ENCODE results near the gene CDC25A.
"Not testable (repeated sequence)": the region's sequence is repeated elsewhere in the genome, so short reads cannot be mapped to it uniquely, and the experiment has no call there.

Gene CDC25A

GRCh38 chr3:48140936-48141603 lies 47.1 kb downstream of the CDC25A start:
- DNase-seq (ENCODE audit: low spot score), result no peak

DNA sequence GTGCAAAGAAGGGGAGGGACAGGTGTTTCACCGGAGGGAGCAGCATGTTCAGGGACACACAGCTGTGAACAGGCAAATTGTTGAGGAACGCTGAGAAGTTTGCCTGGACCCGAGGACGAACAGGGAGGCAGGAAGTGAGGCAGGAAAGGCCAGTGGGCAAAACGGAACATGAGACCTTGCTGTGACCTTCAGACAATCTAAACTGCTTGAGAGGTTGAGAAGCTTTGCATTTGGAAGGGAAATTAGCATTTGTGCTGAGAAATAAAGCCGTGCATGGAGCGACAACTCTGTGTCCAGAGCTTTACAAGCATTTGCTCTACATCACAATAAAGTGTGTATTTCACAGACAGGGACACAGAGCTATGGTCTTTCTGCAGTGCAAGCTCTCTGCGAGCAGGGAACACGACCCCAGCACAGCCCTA lies 47.9 kb downstream of the CDC25A start:
- no peak for DNase-seq (ENCODE audit: low spot score)

GRCh38 chr3:48137425-48137999 lies 50.7 kb downstream of the CDC25A start:
- no peak for DNase-seq (ENCODE audit: low spot score)

- no peak for DNase-seq (ENCODE audit: low spot score)
Observed at GRCh38 chr3:48135552-48136495, 52.4 kb downstream of the CDC25A start.

- no peak for DNase-seq (ENCODE audit: low spot score)
Observed at GRCh38 chr3:48130321-48130904, 57.8 kb downstream of the CDC25A start.

- DNase-seq (ENCODE audit: low spot score), result no peak
Observed at GRCh38 chr3:48129921-48130320, 58.3 kb downstream of the CDC25A start.

GRCh38 chr3:48128774-48129173 lies 59.4 kb downstream of the CDC25A start:
- no peak for DNase-seq (ENCODE audit: low spot score)

DNA sequence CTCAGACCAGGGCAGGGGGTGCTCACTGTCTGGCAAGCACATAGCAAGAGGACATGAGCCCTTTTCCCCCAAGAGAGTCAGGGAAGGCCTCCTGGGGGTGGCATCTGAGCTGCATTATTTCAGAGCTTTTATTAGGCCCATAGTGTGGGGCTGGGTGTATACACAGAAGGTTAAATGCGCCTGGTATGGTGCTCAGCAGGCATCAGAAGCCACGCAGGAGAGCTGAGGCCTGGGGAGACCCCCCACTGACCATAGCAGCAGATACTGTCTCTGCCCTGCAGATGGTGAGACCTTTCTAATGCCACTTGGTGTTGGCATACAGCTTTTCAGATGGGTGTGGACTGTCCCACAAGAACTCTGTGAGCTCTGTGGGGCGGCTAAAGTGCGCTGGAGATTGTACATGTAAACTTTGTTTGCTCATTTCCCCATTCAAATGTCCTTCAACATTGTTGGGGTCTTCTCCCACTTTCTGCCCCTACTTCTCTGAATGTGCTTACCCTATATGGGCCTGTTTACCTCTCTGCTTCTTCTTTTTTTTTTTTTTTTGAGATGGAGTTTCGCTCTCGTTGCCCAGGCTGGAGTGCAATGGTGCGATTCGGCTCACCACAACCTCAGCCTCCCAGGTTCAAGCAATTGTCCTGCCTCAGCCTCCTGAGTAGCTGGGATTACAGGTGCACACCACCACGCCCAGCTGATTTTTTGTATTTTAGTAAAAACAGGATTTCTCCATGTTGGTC lies 62.2 kb downstream of the CDC25A start:
- DNase-seq (ENCODE audit: low spot score), result no peak

GRCh38 chr3:48125013-48125705 lies 63.1 kb downstream of the CDC25A start:
- no peak for DNase-seq (ENCODE audit: low spot score)

GRCh38 chr3:48123346-48123745 lies 64.9 kb downstream of the CDC25A start:
- DNase-seq (ENCODE audit: low spot score), result no peak

GRCh38 chr3:48122504-48122903 lies 65.7 kb downstream of the CDC25A start:
- no peak for DNase-seq (ENCODE audit: low spot score)

DNA sequence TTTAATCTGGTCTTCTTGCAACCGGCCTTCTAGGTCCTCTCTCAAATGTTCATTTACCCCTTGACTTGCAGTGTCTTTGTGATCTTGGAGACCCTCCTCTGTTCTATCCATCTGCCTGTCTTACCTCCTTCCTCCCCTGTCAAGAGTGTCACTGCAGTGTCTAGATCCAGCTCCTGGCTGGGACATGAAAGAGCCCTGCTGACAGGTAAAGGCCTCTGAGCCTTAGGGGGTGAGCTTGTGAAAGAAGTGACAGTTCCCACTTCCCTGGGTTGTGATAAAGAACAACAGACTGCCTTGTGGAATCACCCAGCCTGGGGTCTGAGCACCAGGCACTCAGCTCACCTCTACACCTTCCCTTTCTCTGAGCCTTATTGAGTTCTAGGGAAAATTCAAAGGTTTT lies 68.0 kb downstream of the CDC25A start:
- no peak for DNase-seq (ENCODE audit: low spot score)

GRCh38 chr3:48119505-48120193 lies 68.6 kb downstream of the CDC25A start:
- DNase-seq (ENCODE audit: low spot score), result no peak

GRCh38 chr3:48118928-48119327 lies 69.3 kb downstream of the CDC25A start:
- no peak for DNase-seq (ENCODE audit: low spot score)

GRCh38 chr3:48118322-48118721 lies 69.9 kb downstream of the CDC25A start:
- DNase-seq (ENCODE audit: low spot score), result no peak

GRCh38 chr3:48112813-48113212 lies 75.4 kb downstream of the CDC25A start:
- DNase-seq (ENCODE audit: low spot score), result no peak

GRCh38 chr3:48112108-48112791 lies 76.0 kb downstream of the CDC25A start:
- DNase-seq (ENCODE audit: low spot score), result not testable (repeated sequence)

- no peak for DNase-seq (ENCODE audit: low spot score)
Observed at GRCh38 chr3:48110463-48110862, 77.8 kb downstream of the CDC25A start.

DNA sequence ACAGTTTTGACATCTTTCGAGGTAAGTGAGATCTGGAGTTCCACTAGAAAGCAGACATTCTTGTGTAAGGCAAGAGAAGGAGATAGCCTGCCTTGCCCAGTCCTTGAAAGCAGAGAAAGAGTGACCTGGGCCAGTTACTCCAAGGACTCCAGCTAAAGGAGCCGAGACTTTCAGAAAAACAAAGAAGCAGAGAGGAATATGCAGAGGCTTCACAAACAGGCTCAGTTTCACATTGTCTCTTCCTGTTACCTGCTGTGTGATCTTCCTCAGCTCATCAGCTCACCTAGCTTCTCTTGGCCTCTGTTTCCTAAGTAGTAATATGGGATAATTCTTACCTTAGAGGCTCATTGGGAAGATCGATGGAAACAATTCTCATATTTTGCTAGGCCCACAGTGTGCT lies 81.0 kb downstream of the CDC25A start:
- no peak for DNase-seq (ENCODE audit: low spot score)
